Trophoblast cell (in vitro differentiated cells and primary cell): ENCODE measurements around the gene TSPAN3.

ENCODE experiments used
- DNase-seq, 2 donors: peaks; one replicate each; pipeline ENCODE4 v3.0.0-alpha.2; 2016
- H2AFZ ChIP-seq: 2 replicates; pipeline ENCODE4 v1.6.1; 2013; ENCODE audit warnings: low read length, moderate library complexity, mild to moderate bottlenecking; ENCODE audit not compliant: insufficient read depth, poor library complexity
- H2AK5ac ChIP-seq: 2 replicates; pipeline ENCODE4 v1.6.1; 2013; ENCODE audit warnings: mild to moderate bottlenecking, low read length
- H2BK120ac ChIP-seq: 2 replicates; pipeline ENCODE4 v1.6.1; 2013; ENCODE audit warnings: low read length, mild to moderate bottlenecking, moderate library complexity; ENCODE audit not compliant: insufficient read depth, poor library complexity
- H2BK12ac ChIP-seq: 2 replicates; pipeline ENCODE4 v1.6.1; 2013; ENCODE audit warnings: mild to moderate bottlenecking, low read length, moderate library complexity
- H2BK5ac ChIP-seq: 2 replicates; pipeline ENCODE4 v1.6.1; 2013; ENCODE audit warnings: low read length, low read depth, moderate library complexity, mild to moderate bottlenecking; ENCODE audit not compliant: poor library complexity
- H3K14ac ChIP-seq: 2 replicates; pipeline ENCODE4 v1.6.1; 2013; ENCODE audit warnings: mild to moderate bottlenecking, low read length
- H3K18ac ChIP-seq: 2 replicates; pipeline ENCODE4 v1.6.1; 2013; ENCODE audit warnings: mild to moderate bottlenecking, low read length
- H3K23ac ChIP-seq: 2 replicates; pipeline ENCODE4 v1.6.1; 2013; ENCODE audit warnings: low read length
- H3K27ac ChIP-seq: 2 replicates; pipeline ENCODE4 v1.5.1; 2013; ENCODE audit warnings: low read depth, mild to moderate bottlenecking, inconsistent platforms, low read length, moderate library complexity
- H3K27me3 ChIP-seq: 2 replicates; pipeline ENCODE4 v1.6.1; 2013; ENCODE audit warnings: inconsistent platforms, mild to moderate bottlenecking, low read length, moderate library complexity; ENCODE audit not compliant: insufficient read depth
- H3K36me3 ChIP-seq, 2 experiments: 1 replicate in 1 of 2; 2 replicates in 1 of 2; pipeline ENCODE4 v1.6.1; 2013; ENCODE audit warnings: low read length in 2 of 2, mild to moderate bottlenecking in 2 of 2, moderate library complexity in 1 of 2; ENCODE audit not compliant: insufficient read depth in 2 of 2, control insufficient read depth in 1 of 2
- H3K4ac ChIP-seq: 2 replicates; pipeline ENCODE4 v1.6.1; 2013; ENCODE audit warnings: low read depth, mild to moderate bottlenecking, low read length, moderate library complexity
- H3K4me1 ChIP-seq, 2 experiments: 1 replicate in 1 of 2; 2 replicates in 1 of 2; pipeline ENCODE4 v1.6.1; 2013; ENCODE audit warnings: low read length in 2 of 2, mild to moderate bottlenecking in 2 of 2, moderate library complexity in 1 of 2; ENCODE audit not compliant: insufficient read depth in 2 of 2, control insufficient read depth in 1 of 2
- H3K4me2 ChIP-seq: 2 replicates; pipeline ENCODE4 v1.6.1; 2013; ENCODE audit warnings: inconsistent platforms, mild to moderate bottlenecking, low read length, moderate library complexity
- H3K4me3 ChIP-seq: 2 replicates; pipeline ENCODE4 v1.5.1; 2013; ENCODE audit warnings: mild to moderate bottlenecking, low read depth, low read length, inconsistent platforms
- H3K79me1 ChIP-seq: one replicate; pipeline ENCODE4 v1.6.1; 2013; ENCODE audit warnings: low read length
- H3K79me2 ChIP-seq: 2 replicates; pipeline ENCODE4 v1.6.1; 2013; ENCODE audit warnings: low read length, mild to moderate bottlenecking; ENCODE audit not compliant: control insufficient read depth, insufficient read depth, poor library complexity
- H3K9ac ChIP-seq: 2 replicates; pipeline ENCODE4 v1.6.1; 2013; ENCODE audit warnings: mild to moderate bottlenecking, low read length
- H3K9me3 ChIP-seq: 2 replicates; pipeline ENCODE4 v1.6.1; 2013; ENCODE audit warnings: low read depth, mild to moderate bottlenecking, control low read depth, inconsistent platforms, low read length; ENCODE audit not compliant: insufficient read depth
- H4K12ac ChIP-seq: 2 replicates; pipeline ENCODE4 v1.6.1; 2013; ENCODE audit warnings: low read depth, mild to moderate bottlenecking, low read length, moderate library complexity
- H4K8ac ChIP-seq: 2 replicates; pipeline ENCODE4 v1.6.1; 2013; ENCODE audit warnings: low read depth, mild to moderate bottlenecking, low read length, moderate library complexity
- H4K91ac ChIP-seq: one replicate; pipeline ENCODE4 v1.6.1; 2013; ENCODE audit warnings: low read depth, mild to moderate bottlenecking, low read length, moderate library complexity
- WGBS: extraction: QIAGEN DNeasy Blood & Tissue Kit; methylation state at CpG from one replicate; pipeline ENCODE4 v1.1.7; 2013; ENCODE audit warnings: missing lambda C conversion rate; ENCODE audit not compliant: insufficient read length, insufficient coverage; ENCODE audit errors: extremely low coverage; 5-methylcytosine and 5-hydroxymethylcytosine counted together

The TSPAN3 gene

GRCh38 chr15:77070180-77070494 lies 772 bp downstream of the TSPAN3 start:
- Histone ChIP-seq H3K4ac (peak overlapping the region; percentile 78), H4K8ac (peak overlapping the region; percentile 81), H2BK12ac (no peak overlapping the region), H3K79me1 (peaks cover 2% of the 10 kb centered on the region), H3K9me3 (no peaks in the 10 kb centered on the region), H3K79me2 (peaks cover 4% of the 10 kb centered on the region), H3K9ac (peak overlapping the region; percentile 96), H2BK5ac (peak overlapping the region; percentile 32), H4K12ac (peak overlapping the region; percentile 44), H3K18ac (peak overlapping the region; percentile 68), H3K27me3 (no peaks in the 10 kb centered on the region), H2AK5ac (no peak overlapping the region), H3K23ac (no peak overlapping the region), H3K4me3 (peak overlapping the region; percentile 90), H2BK120ac (peak overlapping the region; percentile 38), H3K4me1 (peaks cover 0 to 5% of the 10 kb centered on the region in 2 experiments), H2AFZ (peak overlapping the region; percentile 82), H4K91ac (no peak overlapping the region), H3K36me3 (no peaks in the 10 kb centered on the region), H3K14ac (peak overlapping the region; percentile 75), H3K4me2 (peak overlapping the region; percentile 97), H3K27ac (no peak overlapping the region)
- DNase-seq = no peak
- WGBS = no CpG with 5 or more reads among the region's 18 CpGs

- no peak overlapping the region for H3K23ac ChIP-seq
- no peak for DNase-seq
- H2AK5ac ChIP-seq = no peak overlapping the region
- H2AFZ ChIP-seq = no peak overlapping the region
- no peak overlapping the region for H3K14ac ChIP-seq
- H4K91ac ChIP-seq = no peak overlapping the region
- H3K36me3 ChIP-seq = no peaks in the 10 kb centered on the region
- H2BK120ac ChIP-seq = no peak overlapping the region
- H3K4ac ChIP-seq = no peak overlapping the region
- no peak overlapping the region for H3K4me3 ChIP-seq
- no peak overlapping the region for H3K27ac ChIP-seq
- H3K18ac ChIP-seq = no peak overlapping the region
- H4K12ac ChIP-seq = no peak overlapping the region
- H3K4me2 ChIP-seq = peak overlapping the region; percentile 97
- H4K8ac ChIP-seq = no peak overlapping the region
- peaks cover 4% of the 10 kb centered on the region for H3K79me2 ChIP-seq
- H3K79me1 ChIP-seq = peaks cover 2% of the 10 kb centered on the region
- WGBS = no CpG with 5 or more reads among the region's 13 CpGs
- H3K9ac ChIP-seq = no peak overlapping the region
- H3K4me1 ChIP-seq = peaks cover 0 to 5% of the 10 kb centered on the region in 2 experiments
- no peaks in the 10 kb centered on the region for H3K9me3 ChIP-seq
- no peaks in the 10 kb centered on the region for H3K27me3 ChIP-seq
- H2BK12ac ChIP-seq = no peak overlapping the region
- no peak overlapping the region for H2BK5ac ChIP-seq
Observed at GRCh38 chr15:77069521-77070121, 1.3 kb downstream of the TSPAN3 start.

- H3K79me2 ChIP-seq = peaks cover 4% of the 10 kb centered on the region
- no peak overlapping the region for H3K4me3 ChIP-seq
- no peak overlapping the region for H4K8ac ChIP-seq
- H2AK5ac ChIP-seq = no peak overlapping the region
- H2AFZ ChIP-seq = no peak overlapping the region
- H3K79me1 ChIP-seq = peaks cover 2% of the 10 kb centered on the region
- no peak for DNase-seq
- H3K27ac ChIP-seq = no peak overlapping the region
- no peak overlapping the region for H2BK12ac ChIP-seq
- H2BK120ac ChIP-seq = no peak overlapping the region
- no peaks in the 10 kb centered on the region for H3K36me3 ChIP-seq
- no peak overlapping the region for H3K18ac ChIP-seq
- H4K91ac ChIP-seq = no peak overlapping the region
- no peak overlapping the region for H3K9ac ChIP-seq
- no peaks in the 10 kb centered on the region for H3K9me3 ChIP-seq
- WGBS = no CpG with 5 or more reads among the region's 7 CpGs
- H3K4me2 ChIP-seq = no peak overlapping the region
- peaks cover 0 to 5% of the 10 kb centered on the region in 2 experiments for H3K4me1 ChIP-seq
- no peak overlapping the region for H3K23ac ChIP-seq
- no peak overlapping the region for H3K4ac ChIP-seq
- H3K14ac ChIP-seq = no peak overlapping the region
- H2BK5ac ChIP-seq = no peak overlapping the region
- no peaks in the 10 kb centered on the region for H3K27me3 ChIP-seq
- no peak overlapping the region for H4K12ac ChIP-seq
Observed at GRCh38 chr15:77068633-77069032, 2.3 kb downstream of the TSPAN3 start.

GRCh38 chr15:77067691-77068367 lies 3.1 kb downstream of the TSPAN3 start:
- H4K8ac ChIP-seq = no peak overlapping the region
- H2AFZ ChIP-seq = no peak overlapping the region
- no peak overlapping the region for H2BK5ac ChIP-seq
- peaks cover 2% of the 10 kb centered on the region for H3K79me1 ChIP-seq
- no peak overlapping the region for H3K14ac ChIP-seq
- H3K4ac ChIP-seq = no peak overlapping the region
- no peaks in the 10 kb centered on the region for H3K27me3 ChIP-seq
- no peak overlapping the region for H2BK120ac ChIP-seq
- no peak overlapping the region for H3K23ac ChIP-seq
- no peak overlapping the region for H3K18ac ChIP-seq
- no peak overlapping the region for H3K9ac ChIP-seq
- no peaks in the 10 kb centered on the region for H3K36me3 ChIP-seq
- no peak overlapping the region for H4K91ac ChIP-seq
- H2AK5ac ChIP-seq = no peak overlapping the region
- H3K79me2 ChIP-seq = peaks cover 4% of the 10 kb centered on the region
- no CpG with 5 or more reads among the region's 3 CpGs for WGBS
- no peak overlapping the region for H2BK12ac ChIP-seq
- DNase-seq = no peak
- H3K4me2 ChIP-seq = no peak overlapping the region
- H4K12ac ChIP-seq = no peak overlapping the region
- no peak overlapping the region for H3K27ac ChIP-seq
- H3K9me3 ChIP-seq = no peaks in the 10 kb centered on the region
- H3K4me1 ChIP-seq = peaks cover 0 to 5% of the 10 kb centered on the region in 2 experiments
- H3K4me3 ChIP-seq = no peak overlapping the region
